ENCODE data around the gene ZDHHC14. TPM values are rescaled to one million over a fixed set of nuclear protein-coding genes. Genes with fewer than 3 reads are reported as not detected.

The ZDHHC14 gene
- total and polyA plus RNA-seq, 2 of the 8 experiments (the other 6 are each of a cell fraction or from before 2014, with no cell fraction given) = 2.9 to 5.3 TPM

DNA sequence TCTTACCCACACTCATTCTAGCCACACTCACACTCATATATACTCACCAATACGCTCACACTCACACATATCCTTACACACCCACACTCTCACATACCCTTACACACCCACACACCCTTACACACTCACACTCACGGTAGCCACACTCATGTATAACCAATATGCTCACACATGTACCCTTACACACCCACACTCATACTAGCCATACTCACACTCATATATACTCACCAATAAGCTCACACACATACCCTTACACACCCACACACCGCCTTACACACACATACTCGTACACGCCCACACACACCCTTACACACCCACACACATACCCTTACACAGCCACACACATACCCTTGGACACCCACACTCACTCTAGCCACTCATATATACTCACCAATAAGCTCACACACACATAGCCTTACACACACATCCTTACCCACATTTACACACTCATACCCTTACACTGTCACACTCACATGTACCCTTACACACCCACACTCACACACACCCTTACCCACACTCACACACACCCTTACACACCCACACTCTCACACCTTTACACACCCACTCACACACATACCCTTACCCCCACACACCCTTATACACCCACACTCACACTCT, 249.6 kb downstream of the ZDHHC14 start:
- FAIRE-seq = no peak
- H2BK20ac ChIP-seq (ENCODE audit: low read length) = peak overlapping the region; percentile 68; the same call in 1 of the 2 replicates
- H3K4ac ChIP-seq (replicated peaks; ENCODE audit: insufficient read length, low read depth, low read length) = peak overlapping the region; percentile 91
- H2AFZ ChIP-seq (ENCODE audit: low read length) = no peak overlapping the region
- no peak overlapping the region for H4K5ac ChIP-seq (ENCODE audit: insufficient read length, low read depth, low read length)
- no peaks in the 10 kb centered on the region; a peak in 1 of 8 replicates for H3K36me3 ChIP-seq (ENCODE audit: control insufficient read depth in 2 of 4, insufficient read depth in 4 of 4, low read length in 3 of 4)
- peak overlapping the region; percentile 95 for H2BK15ac ChIP-seq (ENCODE audit: low read length)
- H3K4me3 ChIP-seq (ENCODE audit: extremely low read depth in 1 of 4, insufficient read depth in 2 of 4, low read depth in 3 of 4, low read length in 4 of 4) = no peak overlapping the region
- H3K23me2 ChIP-seq (ENCODE audit: low read depth, low read length) = peaks cover 9% of the 10 kb centered on the region; the same call in 1 of the 2 replicates
- H3K27me3 ChIP-seq (replicated peaks in 1 of 4; ENCODE audit: control insufficient read depth in 3 of 4, extremely low read depth in 1 of 4, insufficient read depth in 3 of 4, low read length in 3 of 4) = no peaks in the 10 kb centered on the region
- peak overlapping the region in 1 of 4 experiments; percentile 11; a peak in 1 of 7 replicates for H3K9ac ChIP-seq (replicated peaks in 1 of 4; ENCODE audit: extremely low read depth in 1 of 4, low read depth in 3 of 4, low read length in 3 of 4)
- H3K4me2 ChIP-seq (ENCODE audit: insufficient read depth in 1 of 2, low read depth in 2 of 2, low read length in 2 of 2) = no peak overlapping the region
- H3K14ac ChIP-seq (ENCODE audit: insufficient read length) = no peak overlapping the region
- H2BK12ac ChIP-seq (ENCODE audit: low read depth, low read length) = peak overlapping the region; percentile 89; the same call in 1 of the 2 replicates
- no peak overlapping the region for H2BK120ac ChIP-seq (replicated peaks; ENCODE audit: low read depth, low read length)
- CTCF ChIA-PET (ENCODE audit: partially characterized antibody) = interaction anchor here (1.3 kb wide), 1 partner anchor 33 kb away, joined by 3 read pairs; no protein-coding TSS in a partner anchor
- no peaks in the 10 kb centered on the region for H3K79me2 ChIP-seq (ENCODE audit: control insufficient read depth in 1 of 2, insufficient read depth in 2 of 2, low read length in 2 of 2)
- no peak overlapping the region for H4K91ac ChIP-seq (replicated peaks; ENCODE audit: insufficient read length, low read length)
- no peak overlapping the region for H3K23ac ChIP-seq (ENCODE audit: insufficient read length)
- POLR2A ChIA-PET (ENCODE audit: partially characterized antibody) = no interaction called here
- peak overlapping the region; percentile 80; the same call in 1 of the 2 replicates for H2BK5ac ChIP-seq (ENCODE audit: low read depth, low read length)
- H3K9me3 ChIP-seq (ENCODE audit: insufficient read depth in 2 of 2, low read depth in 1 of 2, low read length in 1 of 2) = no peaks in the 10 kb centered on the region
- peak overlapping the region; percentile 98 for H2AK5ac ChIP-seq (ENCODE audit: low read depth, low read length)
- DNase-seq (ENCODE audit: low read depth in 1 of 2, low spot score in 2 of 2) = no peak
- no peak overlapping the region for H3K27ac ChIP-seq (ENCODE audit: low read depth, low read length)
- no peak overlapping the region for H3K18ac ChIP-seq (ENCODE audit: extremely low read depth, low read length)
- WGBS, 2 experiments (ENCODE audit: extremely low coverage in 1 of 2, insufficient coverage in 1 of 2, insufficient read length in 1 of 2, insufficient replicate concordance in 2 of 2, low coverage in 1 of 2, low lambda C conversion rate in 2 of 2, missing lambda C conversion rate in 1 of 2) = 92 to 100% methylated on average over 4 to 5 of the region's 5 CpGs
- H4K8ac ChIP-seq (ENCODE audit: extremely low read depth, insufficient read depth, low read length) = no peak overlapping the region
- peak overlapping the region; percentile 63 for H3K56ac ChIP-seq (replicated peaks; ENCODE audit: insufficient read length, low read depth, low read length)
- peaks cover 0 to 6% of the 10 kb centered on the region in 2 experiments for H4K20me1 ChIP-seq (replicated peaks in 1 of 2; ENCODE audit: control insufficient read depth in 1 of 2, insufficient read depth in 2 of 2, low read length in 2 of 2)
- no peaks in the 10 kb centered on the region; the same call in 1 of the 2 replicates for H3K79me1 ChIP-seq (ENCODE audit: low read depth, low read length)
- peaks cover 0 to 8% (median 0%) of the 10 kb centered on the region in 4 experiments; a peak in 2 of 7 replicates for H3K4me1 ChIP-seq (replicated peaks in 1 of 4; ENCODE audit: control insufficient read depth in 3 of 4, insufficient read depth in 4 of 4, low read length in 3 of 4)
- no peak for TF ChIP-seq BACH1 (IDR thresholded peaks at IDR 0.05; ENCODE audit: low read length)
- no peak for TF ChIP-seq BRCA1 (IDR thresholded peaks at IDR 0.05; ENCODE audit: low read depth, low read length)
- TF ChIP-seq YY1 (IDR thresholded peaks at IDR 0.05; ENCODE audit: low read depth, low read length) = no peak
- no peak for TF ChIP-seq CEBPB (IDR thresholded peaks at IDR 0.05; ENCODE audit: low read depth, low read length)
- no peak for TF ChIP-seq ASH2L (IDR thresholded peaks at IDR 0.05; ENCODE audit: low read length)
- TF ChIP-seq HDAC2 (IDR thresholded peaks at IDR 0.05; ENCODE audit: borderline replicate concordance in 1 of 2, low read depth in 2 of 2, low read length in 2 of 2) = no peak
- no peak for TF ChIP-seq RAD21 (IDR thresholded peaks at IDR 0.05 in 1 of 2, conservative IDR thresholded peaks at IDR 0.05 in 1 of 2; ENCODE audit: low read depth in 2 of 2, low read length in 2 of 2)
- TF ChIP-seq, protein P1, sequence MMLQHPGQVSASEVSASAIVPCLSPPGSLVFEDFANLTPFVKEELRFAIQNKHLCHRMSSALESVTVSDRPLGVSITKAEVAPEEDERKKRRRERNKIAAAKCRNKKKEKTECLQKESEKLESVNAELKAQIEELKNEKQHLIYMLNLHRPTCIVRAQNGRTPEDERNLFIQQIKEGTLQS (IDR thresholded peaks at IDR 0.05; ENCODE audit: insufficient read depth, low read depth, low read length) = no peak
- TF ChIP-seq GABPA (IDR thresholded peaks at IDR 0.05; ENCODE audit: borderline replicate concordance, insufficient read depth, low read length) = no peak
- no peak for TF ChIP-seq TBP (IDR thresholded peaks at IDR 0.05; ENCODE audit: low read depth, low read length)
